CD4-positive, alpha-beta T cell (primary cell): ENCODE data around the gene GLMP. TPM values are rescaled to one million over a fixed set of nuclear protein-coding genes. Genes with fewer than 3 reads are reported as not detected.

Experiments
- ATAC-seq: fragments of 200-7000 bp; cut with Tn5 transposase; one replicate; pipeline ENCODE4 v1.10.0; 2022; ENCODE audit warnings: mild to moderate bottlenecking; ENCODE audit not compliant: poor library complexity
- CTCF ChIA-PET: fragments of 350-600 bp; sonication (Branson Sonifier 250); formaldehyde crosslinking; loops from one replicate; lab custom pipeline; 2021; ENCODE audit warnings: antibody characterized with exemption, inconsistent platforms; lab: Charles Lee
- POLR2A ChIA-PET: fragments of 350-600 bp; sonication (Branson Sonifier 250); formaldehyde crosslinking; loops from one replicate; lab custom pipeline; 2021; ENCODE audit warnings: antibody characterized with exemption, inconsistent platforms; lab: Charles Lee
- DNase-seq, 14 experiments: peaks; one replicate each; pipeline ENCODE4 v3.0.0-alpha.2; 2013 to 2020; ENCODE audit warnings: mixed read lengths in 2 of 14
- H3K27ac ChIP-seq, 2 donors: one replicate each; pipeline versions ENCODE4 v1.5.1 to v1.7.0; 2013; ENCODE audit warnings: low read length in 2 of 2, low read depth in 1 of 2, mild to moderate bottlenecking in 1 of 2
- H3K27me3 ChIP-seq, 2 experiments: 1 replicate in 1 of 2; 2 replicates in 1 of 2; pipeline versions ENCODE4 v1.6.1 to v1.7.0; 2013; ENCODE audit warnings: low read length in 2 of 2, control low read depth in 1 of 2, mild to moderate bottlenecking in 1 of 2, moderate library complexity in 1 of 2; ENCODE audit not compliant: insufficient read depth in 2 of 2, control insufficient read depth in 1 of 2
- H3K36me3 ChIP-seq: one replicate; pipeline ENCODE4 v1.6.1; 2013; ENCODE audit warnings: low read length, control low read depth; ENCODE audit not compliant: insufficient read depth
- H3K4me1 ChIP-seq: one replicate; pipeline ENCODE4 v1.6.1; 2013; ENCODE audit warnings: low read length, control low read depth; ENCODE audit not compliant: insufficient read depth
- H3K4me3 ChIP-seq: one replicate; pipeline ENCODE4 v1.5.1; 2013; ENCODE audit warnings: mild to moderate bottlenecking, low read length, moderate library complexity
- H3K9me3 ChIP-seq, 2 experiments: 1 replicate in 1 of 2; 2 replicates in 1 of 2; pipeline versions ENCODE4 v1.6.1 to v1.7.0; 2013; ENCODE audit warnings: low read length in 2 of 2, mild to moderate bottlenecking in 2 of 2, control low read depth in 1 of 2, moderate library complexity in 1 of 2; ENCODE audit not compliant: control insufficient read depth in 1 of 2, insufficient read depth in 1 of 2
- H3K27ac Mint-ChIP-seq: one replicate; pipeline ENCODE4 v1.8.0; 2020; ENCODE audit warnings: mixed read lengths
- H3K27me3 Mint-ChIP-seq: one replicate; pipeline ENCODE4 v1.8.0; 2021; ENCODE audit warnings: mixed read lengths
- H3K36me3 Mint-ChIP-seq: one replicate; pipeline ENCODE4 v1.8.0; 2021; ENCODE audit warnings: low read depth, mixed read lengths
- H3K4me1 Mint-ChIP-seq: one replicate; pipeline ENCODE4 v1.8.0; 2021; ENCODE audit warnings: low read depth, mixed read lengths
- H3K4me3 Mint-ChIP-seq: one replicate; pipeline ENCODE4 v1.8.0; 2020; ENCODE audit warnings: mild to moderate bottlenecking, mixed read lengths
- H3K9me3 Mint-ChIP-seq: one replicate; pipeline ENCODE4 v1.8.0; 2020; ENCODE audit warnings: mixed read lengths
- CTCF ChIP-seq: fragments of 200-600 bp; IDR thresholded peaks from one replicate; pipeline ENCODE4 v1.8.0; 2022; ENCODE audit warnings: antibody characterized with exemption, mild to moderate bottlenecking
- intact Hi-C, 2 experiments: fragments of 100-400 bp; cut with DNase I in 1 of 2; cut with micrococcal nuclease in 1 of 2; formaldehyde crosslinking; loops; one replicate each; pipeline versions ENCODE4 v1.15.1 to v1.9.0; 2023 to 2025; cut with DNase I, micrococcal nuclease
- total RNA-seq, 174 experiments: library from RNA in 2 of 174; stranded (reverse) in 2 of 174; gene quantifications; one replicate each; pipeline ENCODE4 v1.2.3 and lab custom pipeline; 2021 to 2026

GLMP gene
- total RNA-seq, 2 experiments from 2014 or later, result 12.3 to 16.1 TPM

DNA sequence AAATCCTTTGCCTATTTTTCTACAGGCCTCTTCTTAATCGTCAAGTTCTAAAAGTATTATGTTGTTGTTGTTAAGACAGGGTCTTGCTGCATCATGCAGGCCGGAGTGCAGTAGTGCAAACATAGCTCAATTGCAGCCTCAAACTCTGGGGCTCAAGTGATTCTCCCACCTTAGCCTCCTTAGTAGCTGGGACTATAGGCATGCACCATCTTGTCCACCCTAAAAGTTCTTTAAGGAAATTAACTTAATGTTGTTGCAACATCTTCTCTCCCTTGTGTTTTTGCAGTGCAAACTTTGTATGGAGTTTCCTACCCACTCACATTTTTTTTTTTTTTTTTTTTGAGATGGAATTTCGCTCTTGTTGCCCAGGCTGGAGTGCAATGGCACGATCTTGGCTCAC, 7.8 kb upstream of the GLMP start:
- no peaks in the 10 kb centered on the region for H3K27me3 ChIP-seq
- no peak for ATAC-seq
- H3K27ac Mint-ChIP-seq, result no peak overlapping the region
- no peaks in the 10 kb centered on the region for H3K4me1 ChIP-seq
- H3K4me3 ChIP-seq, result no peak overlapping the region
- H3K9me3 Mint-ChIP-seq, result no peaks in the 10 kb centered on the region
- H3K27ac ChIP-seq, result no peak overlapping the region
- CTCF ChIA-PET, result interaction anchor here (1.0 kb wide), 1 partner anchor 10 kb away, joined by 3 read pairs; no protein-coding TSS in a partner anchor
- no peaks in the 10 kb centered on the region for H3K27me3 Mint-ChIP-seq
- H3K36me3 Mint-ChIP-seq, result peaks cover 24% of the 10 kb centered on the region
- no peaks in the 10 kb centered on the region for H3K9me3 ChIP-seq
- H3K36me3 ChIP-seq, result peaks cover 8% of the 10 kb centered on the region
- H3K4me3 Mint-ChIP-seq, result no peak overlapping the region
- DNase-seq, result no peak
- no peaks in the 10 kb centered on the region for H3K4me1 Mint-ChIP-seq
- intact Hi-C loops, result no loop called here
- POLR2A ChIA-PET, result interaction anchor here (0.7 to 1.3 kb wide), 2 partner anchors 21 to 96 kb away, joined by 3 to 7 read pairs; partner anchors contain the start of gene SMG5
- TF ChIP-seq CTCF, result no peak

- Mint-ChIP-seq H3K4me1 (peaks cover 17% of the 10 kb centered on the region), H3K27me3 (no peaks in the 10 kb centered on the region), H3K4me3 (peak within 1 kb of the TSS; percentile 15), H3K36me3 (peaks cover 5% of the 10 kb centered on the region), H3K27ac (no peak within 1 kb of the TSS), H3K9me3 (no peaks in the 10 kb centered on the region)
- Histone ChIP-seq H3K27ac (no peak within 1 kb of the TSS), H3K4me3 (no peak within 1 kb of the TSS), H3K4me1 (peaks cover 19% of the 10 kb centered on the region), H3K27me3 (no peaks in the 10 kb centered on the region), H3K36me3 (peaks cover 2% of the 10 kb centered on the region), H3K9me3 (no peaks in the 10 kb centered on the region)
- no peak for TF ChIP-seq CTCF
- ATAC-seq (no peak), DNase-seq (no peak)
- ChIA-PET POLR2A (interaction anchor here (0.6 kb wide), 1 partner anchor 202 kb away, joined by 3 read pairs; no protein-coding TSS in a partner anchor), CTCF (no interaction called here)
- intact Hi-C loops, result no loop called here
Measured at GRCh38 chr1:156298852-156299357, 3.4 kb upstream of the GLMP start, which contains the start of gene VHLL. VHLL (minus strand) TSS chr1:156299307; CDS start chr1:156299189, 118 bp downstream.

GRCh38 chr1:156293895-156294294, 1.6 kb downstream of the GLMP start:
- Histone ChIP-seq H3K9me3 (no peaks in the 10 kb centered on the region), H3K4me1 (peaks cover 19% of the 10 kb centered on the region), H3K4me3 (no peak overlapping the region), H3K36me3 (peaks cover 27% of the 10 kb centered on the region), H3K27ac (no peak overlapping the region), H3K27me3 (no peaks in the 10 kb centered on the region)
- Mint-ChIP-seq H3K27ac (no peak overlapping the region), H3K27me3 (no peaks in the 10 kb centered on the region), H3K4me3 (no peak overlapping the region), H3K36me3 (peaks cover 22% of the 10 kb centered on the region), H3K9me3 (no peaks in the 10 kb centered on the region), H3K4me1 (peaks cover 21% of the 10 kb centered on the region)
- no peak for TF ChIP-seq CTCF
- DNase-seq (no peak), ATAC-seq (no peak)
- ChIA-PET POLR2A (interaction anchor here (3.6 kb wide), 1 partner anchor 11 kb away, joined by 37 read pairs; the partner anchor contains the start of genes SMG5 and TMEM79), CTCF (no interaction called here)
- intact Hi-C loops, result no loop called here
